Measurements from ENCODE around the gene TANGO6. TPM values are rescaled to one million over a fixed set of nuclear protein-coding genes. Genes with fewer than 3 reads are reported as not detected.

TANGO6 gene
- total and polyA plus RNA-seq, 10 of the 15 experiments (the other 5 are each of a cell fraction or from before 2014, with no cell fraction given), result 1.1 to 20.6 (median 11.0) TPM

DNA sequence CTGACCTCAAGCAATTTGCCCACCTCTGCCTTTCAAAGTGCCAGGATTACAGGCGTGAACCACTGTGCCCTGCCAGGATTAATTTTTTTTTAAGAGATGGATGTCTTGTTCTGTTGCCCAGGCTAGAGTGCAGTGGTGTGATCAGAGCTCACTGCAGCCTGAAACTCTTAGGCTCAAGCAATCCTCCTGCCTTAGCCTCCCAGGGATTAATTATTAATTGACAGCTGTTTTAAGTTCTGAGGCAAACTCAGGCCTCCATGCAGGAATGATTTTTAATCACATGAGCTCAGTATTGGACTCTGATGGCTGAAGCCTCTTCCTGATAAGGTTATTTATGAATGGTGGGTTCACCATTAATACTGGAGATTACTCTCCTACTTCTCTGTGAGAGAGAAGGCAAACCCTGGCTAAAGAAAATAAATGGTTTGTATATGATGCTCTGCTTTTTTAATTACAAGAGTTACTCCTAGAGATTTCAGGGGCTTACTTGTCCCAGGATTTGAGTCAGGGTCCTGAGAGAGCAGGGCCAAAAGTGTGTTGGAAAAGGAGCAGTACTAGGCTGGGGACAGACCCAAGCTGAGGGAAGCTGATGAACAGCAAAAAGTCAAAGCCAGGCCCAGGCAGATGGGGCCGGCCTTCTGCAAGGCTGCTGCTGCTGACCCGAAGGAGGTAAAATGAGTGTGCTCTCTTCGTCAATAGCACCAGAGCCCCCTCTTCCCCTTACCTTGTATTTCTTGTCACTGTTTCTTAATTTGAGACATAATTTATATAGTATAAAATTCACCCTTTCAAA is 205.2 kb downstream of the TANGO6 start:
- H3K9me3 ChIP-seq (replicated peaks; ENCODE audit: control insufficient read depth, insufficient read depth, low read length), result no peaks in the 10 kb centered on the region
- DNase-seq (ENCODE audit: low read depth, low spot score), result no peak
- ChIA-PET POLR2A (no interaction called here), RAD21 (ENCODE audit: unreplicated experiment) (no interaction called here), SMC1A (ENCODE audit: uncharacterized antibody, unreplicated experiment) (no interaction called here), CTCF (no interaction called here)
- no peaks in the 10 kb centered on the region for H3K79me2 ChIP-seq (ENCODE audit: control insufficient read depth, insufficient read depth, low read length)
- H3K27ac ChIP-seq (ENCODE audit: control insufficient read depth, insufficient read depth), result no peak overlapping the region
- no peak overlapping the region for H3K9ac ChIP-seq (ENCODE audit: control insufficient read depth, insufficient read depth, low read length)
- no peak overlapping the region for H3K4me2 ChIP-seq (ENCODE audit: control insufficient read depth, insufficient read depth)
- 87% methylated on average over 4 of the region's 4 CpGs for WGBS (ENCODE audit: insufficient coverage, insufficient replicate concordance, low lambda C conversion rate, missing lambda C conversion rate)
- H3K4me1 ChIP-seq (ENCODE audit: control insufficient read depth, insufficient read depth, low read length), result no peaks in the 10 kb centered on the region
- H2AFZ ChIP-seq (ENCODE audit: control insufficient read depth, low read depth, low read length), result no peak overlapping the region
- in situ Hi-C loops (cut with MboI) (no loop called here), intact Hi-C loops (cut with micrococcal nuclease; ENCODE audit: unreplicated experiment) (loop anchor here (2.0 kb wide), 1 partner anchor 20 kb away; no protein-coding TSS in a partner anchor)
- H3K36me3 ChIP-seq (ENCODE audit: control insufficient read depth in 2 of 2, insufficient read depth in 2 of 2, low read length in 1 of 2), result no peaks in the 10 kb centered on the region
- H3K27me3 ChIP-seq (replicated peaks in 1 of 2; ENCODE audit: control insufficient read depth in 2 of 2, insufficient read depth in 2 of 2, low read length in 1 of 2), result no peaks in the 10 kb centered on the region
- TF ChIP-seq MXI1 (IDR thresholded peaks at IDR 0.05; ENCODE audit: low read depth, low read length) (no peak), MTA3 (IDR thresholded peaks at IDR 0.05; ENCODE audit: borderline replicate concordance, low read length) (no peak)
- FAIRE-seq, result no peak
- ATAC-seq, result no peak
- no peak overlapping the region for H3K4me3 ChIP-seq
- no peaks in the 10 kb centered on the region for H4K20me1 ChIP-seq (ENCODE audit: control insufficient read depth, insufficient read depth)
- BruUV-seq (replicated peaks), result no TSS peak

DNA sequence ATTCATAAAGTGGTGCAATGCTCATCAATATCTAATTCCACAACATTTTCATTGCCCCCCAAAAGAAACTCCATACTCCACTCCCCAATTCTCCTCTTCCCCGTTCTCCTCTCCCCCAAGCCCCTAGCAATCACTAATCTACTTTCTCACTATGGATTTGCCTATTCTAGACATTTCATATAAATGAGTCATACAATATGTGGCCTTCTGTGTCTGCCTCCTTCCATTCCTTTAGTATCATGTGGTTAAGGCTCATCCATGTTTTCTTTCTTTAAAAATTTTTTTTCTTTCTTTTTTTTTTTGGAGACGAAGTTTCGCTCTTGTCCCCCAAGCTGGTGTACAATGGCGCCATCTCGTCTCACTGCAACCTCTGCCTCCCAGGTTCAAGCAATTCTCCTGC is 205.8 kb downstream of the TANGO6 start:
- no TSS peak for BruUV-seq (replicated peaks)
- FAIRE-seq (no peak), DNase-seq (ENCODE audit: low read depth, low spot score) (no peak), ATAC-seq (no peak)
- ChIA-PET SMC1A (ENCODE audit: uncharacterized antibody, unreplicated experiment) (no interaction called here), RAD21 (ENCODE audit: unreplicated experiment) (no interaction called here), CTCF (no interaction called here), POLR2A (no interaction called here)
- 93% methylated on average over 4 of the region's 5 CpGs for WGBS (ENCODE audit: insufficient coverage, insufficient replicate concordance, low lambda C conversion rate, missing lambda C conversion rate)
- TF ChIP-seq, protein P1, sequence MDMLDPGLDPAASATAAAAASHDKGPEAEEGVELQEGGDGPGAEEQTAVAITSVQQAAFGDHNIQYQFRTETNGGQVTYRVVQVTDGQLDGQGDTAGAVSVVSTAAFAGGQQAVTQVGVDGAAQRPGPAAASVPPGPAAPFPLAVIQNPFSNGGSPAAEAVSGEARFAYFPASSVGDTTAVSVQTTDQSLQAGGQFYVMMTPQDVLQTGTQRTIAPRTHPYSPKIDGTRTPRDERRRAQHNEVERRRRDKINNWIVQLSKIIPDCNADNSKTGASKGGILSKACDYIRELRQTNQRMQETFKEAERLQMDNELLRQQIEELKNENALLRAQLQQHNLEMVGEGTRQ (IDR thresholded peaks at IDR 0.05; ENCODE audit: borderline replicate concordance, low read depth, low read length), result no peak
- TF ChIP-seq CHD4 (IDR thresholded peaks at IDR 0.05) (no peak), ATF7 (IDR thresholded peaks at IDR 0.05; ENCODE audit: low read depth) (no peak), SMAD1 (IDR thresholded peaks at IDR 0.05; ENCODE audit: low read depth, partially characterized antibody) (no peak), RELA (IDR thresholded peaks at IDR 0.05; ENCODE audit: borderline replicate concordance, partially characterized antibody) (no peak), ZNF207 (IDR thresholded peaks at IDR 0.05; ENCODE audit: borderline replicate concordance) (no peak), SREBF2 (IDR thresholded peaks at IDR 0.05; ENCODE audit: low read length) (no peak), ZSCAN29 (IDR thresholded peaks at IDR 0.05) (no peak), POLR2AphosphoS2 (IDR thresholded peaks at IDR 0.05; ENCODE audit: low read depth, low read length) (no peak), ZNF384 (IDR thresholded peaks at IDR 0.05; ENCODE audit: borderline replicate concordance, low read depth, low read length) (no peak)
- TF ChIP-seq, protein P2, sequence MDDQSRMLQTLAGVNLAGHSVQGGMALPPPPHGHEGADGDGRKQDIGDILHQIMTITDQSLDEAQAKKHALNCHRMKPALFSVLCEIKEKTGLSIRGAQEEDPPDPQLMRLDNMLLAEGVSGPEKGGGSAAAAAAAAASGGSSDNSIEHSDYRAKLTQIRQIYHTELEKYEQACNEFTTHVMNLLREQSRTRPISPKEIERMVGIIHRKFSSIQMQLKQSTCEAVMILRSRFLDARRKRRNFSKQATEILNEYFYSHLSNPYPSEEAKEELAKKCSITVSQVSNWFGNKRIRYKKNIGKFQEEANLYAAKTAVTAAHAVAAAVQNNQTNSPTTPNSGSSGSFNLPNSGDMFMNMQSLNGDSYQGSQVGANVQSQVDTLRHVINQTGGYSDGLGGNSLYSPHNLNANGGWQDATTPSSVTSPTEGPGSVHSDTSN (IDR thresholded peaks at IDR 0.05; ENCODE audit: insufficient replicate concordance, low read depth, low read length), result no peak
- H2AFZ ChIP-seq (ENCODE audit: control insufficient read depth, low read depth, low read length), result no peak overlapping the region
- no peaks in the 10 kb centered on the region for H3K27me3 ChIP-seq (replicated peaks in 1 of 2; ENCODE audit: control insufficient read depth in 2 of 2, insufficient read depth in 2 of 2, low read length in 1 of 2)
- H3K79me2 ChIP-seq (ENCODE audit: control insufficient read depth, insufficient read depth, low read length), result no peaks in the 10 kb centered on the region
- no peak overlapping the region for H3K9ac ChIP-seq (ENCODE audit: control insufficient read depth, insufficient read depth, low read length)
- intact Hi-C loops (cut with micrococcal nuclease; ENCODE audit: unreplicated experiment) (loop anchor here (2.0 kb wide), 1 partner anchor 20 kb away; no protein-coding TSS in a partner anchor), in situ Hi-C loops (cut with MboI) (no loop called here)
- H3K9me3 ChIP-seq (replicated peaks; ENCODE audit: control insufficient read depth, insufficient read depth, low read length), result no peaks in the 10 kb centered on the region
- no peak overlapping the region for H3K4me3 ChIP-seq
- no peaks in the 10 kb centered on the region for H3K36me3 ChIP-seq (ENCODE audit: control insufficient read depth in 2 of 2, insufficient read depth in 2 of 2, low read length in 1 of 2)
- H3K27ac ChIP-seq (ENCODE audit: control insufficient read depth, insufficient read depth), result no peak overlapping the region
- no peaks in the 10 kb centered on the region for H4K20me1 ChIP-seq (ENCODE audit: control insufficient read depth, insufficient read depth)
- H3K4me1 ChIP-seq (ENCODE audit: control insufficient read depth, insufficient read depth, low read length), result no peaks in the 10 kb centered on the region
- H3K4me2 ChIP-seq (ENCODE audit: control insufficient read depth, insufficient read depth), result no peak overlapping the region
